Measurements from ENCODE around the gene ALOX5. TPM values are rescaled to one million over a fixed set of nuclear protein-coding genes. Genes with fewer than 3 reads are reported as not detected.

ALOX5 gene
- total RNA-seq, 1 experiment from 2014 or later: not detected

DNA sequence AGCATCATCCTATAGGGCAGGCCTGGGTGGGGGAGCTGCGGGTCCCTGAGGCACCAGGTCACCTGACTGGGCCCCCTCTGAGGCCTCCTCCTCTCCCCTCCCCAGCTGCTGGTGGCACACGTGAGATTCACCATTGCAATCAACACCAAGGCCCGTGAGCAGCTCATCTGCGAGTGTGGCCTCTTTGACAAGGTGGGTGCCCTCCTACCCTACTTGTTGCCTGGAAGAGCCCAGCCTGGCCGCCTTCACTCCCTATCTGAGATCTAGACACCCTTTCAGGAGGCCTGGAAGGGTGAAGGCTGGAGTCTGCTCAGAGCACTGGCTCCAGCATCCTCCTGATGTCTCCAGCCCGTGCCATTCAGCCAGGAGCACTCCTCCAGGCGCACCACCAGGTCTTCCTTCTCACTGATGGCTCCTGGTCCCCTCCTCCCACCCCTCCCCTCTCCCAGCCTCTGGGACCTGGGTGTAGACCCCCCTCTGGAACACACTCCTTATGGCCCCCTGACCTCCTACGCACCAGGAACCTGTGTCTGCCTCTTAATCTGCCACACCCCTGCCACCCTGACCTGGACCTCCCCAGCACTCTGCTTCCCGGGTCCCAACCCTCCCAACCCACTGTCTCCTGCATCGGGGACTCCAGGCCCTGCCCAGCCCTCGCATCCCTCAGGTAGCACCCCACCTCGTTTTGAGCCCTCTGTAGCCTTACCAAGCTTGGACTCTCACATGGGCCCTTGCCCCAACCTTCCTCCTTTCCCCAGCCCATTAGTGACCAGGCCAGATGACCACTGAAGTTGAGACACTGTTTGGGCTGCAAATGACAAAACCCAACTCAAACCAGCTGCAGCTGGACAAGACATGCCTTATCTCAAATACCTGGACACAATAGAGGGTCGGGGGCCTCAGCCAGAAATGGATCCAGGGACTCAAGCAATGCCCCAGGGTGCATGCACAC lies 67.5 kb downstream of the ALOX5 start:
- DNase-seq (ENCODE audit: low spot score): no peak
- H3K27me3 ChIP-seq (replicated peaks; ENCODE audit: insufficient read depth, low read depth, low read length, poor library complexity): no peaks in the 10 kb centered on the region
- no peak overlapping the region for H3K27ac ChIP-seq (ENCODE audit: low read depth, low read length, poor library complexity, severe bottlenecking)
- ChIA-PET CTCF (no interaction called here), POLR2A (ENCODE audit: low non-redundant PET) (no interaction called here)
- no TSS peak for BruUV-seq (replicated peaks)
- TF ChIP-seq, protein P1, sequence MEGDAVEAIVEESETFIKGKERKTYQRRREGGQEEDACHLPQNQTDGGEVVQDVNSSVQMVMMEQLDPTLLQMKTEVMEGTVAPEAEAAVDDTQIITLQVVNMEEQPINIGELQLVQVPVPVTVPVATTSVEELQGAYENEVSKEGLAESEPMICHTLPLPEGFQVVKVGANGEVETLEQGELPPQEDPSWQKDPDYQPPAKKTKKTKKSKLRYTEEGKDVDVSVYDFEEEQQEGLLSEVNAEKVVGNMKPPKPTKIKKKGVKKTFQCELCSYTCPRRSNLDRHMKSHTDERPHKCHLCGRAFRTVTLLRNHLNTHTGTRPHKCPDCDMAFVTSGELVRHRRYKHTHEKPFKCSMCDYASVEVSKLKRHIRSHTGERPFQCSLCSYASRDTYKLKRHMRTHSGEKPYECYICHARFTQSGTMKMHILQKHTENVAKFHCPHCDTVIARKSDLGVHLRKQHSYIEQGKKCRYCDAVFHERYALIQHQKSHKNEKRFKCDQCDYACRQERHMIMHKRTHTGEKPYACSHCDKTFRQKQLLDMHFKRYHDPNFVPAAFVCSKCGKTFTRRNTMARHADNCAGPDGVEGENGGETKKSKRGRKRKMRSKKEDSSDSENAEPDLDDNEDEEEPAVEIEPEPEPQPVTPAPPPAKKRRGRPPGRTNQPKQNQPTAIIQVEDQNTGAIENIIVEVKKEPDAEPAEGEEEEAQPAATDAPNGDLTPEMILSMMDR (conservative IDR thresholded peaks at IDR 0.05; ENCODE audit: low read depth, low read length): no peak
- TF ChIP-seq EZH2 (IDR thresholded peaks at IDR 0.05; ENCODE audit: borderline replicate concordance, low read depth, low read length, poor library complexity, severe bottlenecking): no peak
- H3K4me1 ChIP-seq (ENCODE audit: insufficient read depth, low read length, poor library complexity, severe bottlenecking): no peaks in the 10 kb centered on the region
- intact Hi-C loops (cut with micrococcal nuclease; ENCODE audit: unreplicated experiment): no loop called here
- no peak overlapping the region for H3K4me3 ChIP-seq (ENCODE audit: low read depth, low read length, poor library complexity, severe bottlenecking)
- no peaks in the 10 kb centered on the region for H3K9me3 ChIP-seq (ENCODE audit: low read depth, low read length, poor library complexity, severe bottlenecking)
- no peaks in the 10 kb centered on the region for H3K36me3 ChIP-seq (ENCODE audit: insufficient read depth, low read length, poor library complexity, severe bottlenecking)

DNA sequence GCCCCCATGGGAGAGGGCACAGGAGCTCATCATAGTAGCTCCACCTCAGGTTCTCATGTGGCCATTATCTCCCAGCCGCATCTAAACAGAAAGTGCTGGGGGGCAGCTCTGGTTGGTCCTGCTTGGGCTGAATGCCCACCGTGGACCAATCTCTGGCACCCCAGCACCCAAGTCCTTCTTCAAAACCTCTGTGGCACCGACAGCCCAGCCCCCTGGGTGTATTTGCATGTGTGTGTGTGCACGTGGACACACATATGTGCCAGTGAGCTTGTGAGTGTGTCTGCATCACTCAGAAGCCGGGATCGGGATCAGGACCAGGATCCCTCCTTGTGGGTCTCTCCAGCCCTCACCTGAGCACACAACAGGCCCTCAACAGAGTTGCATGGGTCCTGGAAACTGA lies 68.2 kb downstream of the ALOX5 start:
- no peaks in the 10 kb centered on the region for H3K4me1 ChIP-seq (ENCODE audit: insufficient read depth, low read length, poor library complexity, severe bottlenecking)
- H3K9me3 ChIP-seq (ENCODE audit: low read depth, low read length, poor library complexity, severe bottlenecking): no peaks in the 10 kb centered on the region
- CTCF ChIA-PET: no interaction called here
- H3K4me3 ChIP-seq (ENCODE audit: low read depth, low read length, poor library complexity, severe bottlenecking): no peak overlapping the region
- no peaks in the 10 kb centered on the region for H3K27me3 ChIP-seq (replicated peaks; ENCODE audit: insufficient read depth, low read depth, low read length, poor library complexity)
- TF ChIP-seq, protein P1 (conservative IDR thresholded peaks at IDR 0.05; ENCODE audit: low read depth, low read length): no peak
- no peak for TF ChIP-seq EZH2 (IDR thresholded peaks at IDR 0.05; ENCODE audit: borderline replicate concordance, low read depth, low read length, poor library complexity, severe bottlenecking)
- POLR2A ChIA-PET (ENCODE audit: low non-redundant PET): no interaction called here
- H3K27ac ChIP-seq (ENCODE audit: low read depth, low read length, poor library complexity, severe bottlenecking): no peak overlapping the region
- no peak for DNase-seq (ENCODE audit: low spot score)
- no TSS peak for BruUV-seq (replicated peaks)
- H3K36me3 ChIP-seq (ENCODE audit: insufficient read depth, low read length, poor library complexity, severe bottlenecking): no peaks in the 10 kb centered on the region
- intact Hi-C loops (cut with micrococcal nuclease; ENCODE audit: unreplicated experiment): no loop called here

DNA sequence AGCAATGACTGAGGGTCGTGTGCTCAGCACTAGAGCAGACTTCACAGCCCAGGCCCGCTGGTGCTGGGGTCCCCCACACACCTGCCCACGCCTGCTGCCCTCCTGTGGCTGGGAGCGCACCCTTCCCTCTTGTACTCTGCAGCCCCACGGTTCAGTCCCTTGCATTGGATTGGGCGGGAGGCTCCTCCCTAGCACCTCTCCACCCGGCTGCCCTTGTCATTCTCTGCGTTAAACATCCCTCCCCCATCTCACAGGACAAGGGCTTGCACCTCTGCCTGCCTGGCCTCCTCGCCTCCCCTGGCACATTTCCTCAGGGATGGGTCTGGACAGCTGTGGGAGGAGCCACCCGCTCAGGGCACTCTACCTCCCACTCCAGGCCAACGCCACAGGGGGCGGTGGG lies 68.6 kb downstream of the ALOX5 start:
- no peak overlapping the region for H3K4me3 ChIP-seq (ENCODE audit: low read depth, low read length, poor library complexity, severe bottlenecking)
- H3K27ac ChIP-seq (ENCODE audit: low read depth, low read length, poor library complexity, severe bottlenecking): no peak overlapping the region
- BruUV-seq (replicated peaks): no TSS peak
- no peaks in the 10 kb centered on the region for H3K4me1 ChIP-seq (ENCODE audit: insufficient read depth, low read length, poor library complexity, severe bottlenecking)
- no peaks in the 10 kb centered on the region for H3K36me3 ChIP-seq (ENCODE audit: insufficient read depth, low read length, poor library complexity, severe bottlenecking)
- no peaks in the 10 kb centered on the region for H3K27me3 ChIP-seq (replicated peaks; ENCODE audit: insufficient read depth, low read depth, low read length, poor library complexity)
- ChIA-PET CTCF (no interaction called here), POLR2A (ENCODE audit: low non-redundant PET) (no interaction called here)
- no peak for DNase-seq (ENCODE audit: low spot score)
- TF ChIP-seq, protein P1 (conservative IDR thresholded peaks at IDR 0.05; ENCODE audit: low read depth, low read length): no peak
- no peak for TF ChIP-seq EZH2 (IDR thresholded peaks at IDR 0.05; ENCODE audit: borderline replicate concordance, low read depth, low read length, poor library complexity, severe bottlenecking)
- H3K9me3 ChIP-seq (ENCODE audit: low read depth, low read length, poor library complexity, severe bottlenecking): no peaks in the 10 kb centered on the region
- intact Hi-C loops (cut with micrococcal nuclease; ENCODE audit: unreplicated experiment): no loop called here
